Measurements from ENCODE around the gene C11orf86.
"Not testable (repeated sequence)": the region's sequence is repeated elsewhere in the genome, so short reads cannot be mapped to it uniquely, and the experiment has no call there.

The C11orf86 gene

GRCh38 chr11:66974724-66975404, at the start of gene C11orf86:
Gene C11orf86 (plus strand): TSS chr11:66975304. CDS start chr11:66975363, 59 bp downstream.
- DNase-seq, result no peak

- no peak for DNase-seq
Observed at GRCh38 chr11:66929753-66930152, 45.4 kb upstream of the C11orf86 start.

- DNase-seq, result no peak
Observed at GRCh38 chr11:66932543-66932942, 42.6 kb upstream of the C11orf86 start.

- no peak for DNase-seq
Observed at GRCh38 chr11:66933531-66933930, 41.6 kb upstream of the C11orf86 start.

- DNase-seq, result no peak
Observed at GRCh38 chr11:66934950-66935779, 39.9 kb upstream of the C11orf86 start.

GRCh38 chr11:66936311-66936711, 38.8 kb upstream of the C11orf86 start:
- no peak for DNase-seq

GRCh38 chr11:66937193-66937733, 37.8 kb upstream of the C11orf86 start:
- DNase-seq, result no peak

GRCh38 chr11:66938582-66939135, 36.4 kb upstream of the C11orf86 start:
- DNase-seq, result no peak

GRCh38 chr11:66950112-66950535, 25.0 kb upstream of the C11orf86 start:
- no peak for DNase-seq

- DNase-seq, result no peak
Observed at GRCh38 chr11:66951135-66951534, 24.0 kb upstream of the C11orf86 start.

- no peak for DNase-seq
Observed at GRCh38 chr11:66951927-66952337, 23.2 kb upstream of the C11orf86 start.

- DNase-seq, result no peak
Observed at GRCh38 chr11:66953081-66953833, 21.8 kb upstream of the C11orf86 start.

- DNase-seq, result no peak
Observed at GRCh38 chr11:66956689-66957290, 18.3 kb upstream of the C11orf86 start.

- DNase-seq, result no peak
Observed at GRCh38 chr11:66957971-66958231, 17.2 kb upstream of the C11orf86 start.

- peak; percentile 97 for DNase-seq
Observed at GRCh38 chr11:66958232-66958955, 16.7 kb upstream of the C11orf86 start, which contains the start of gene PC. Gene PC (minus strand): TSS chr11:66958383. CDS start chr11:66872159, 86,224 bp downstream.

GRCh38 chr11:66958956-66959274, 16.2 kb upstream of the C11orf86 start:
- no peak for DNase-seq

GRCh38 chr11:66961691-66962213, 13.4 kb upstream of the C11orf86 start:
- not testable (repeated sequence) for DNase-seq

- DNase-seq, result no peak
Observed at GRCh38 chr11:66962247-66962646, 12.9 kb upstream of the C11orf86 start.

- no peak for DNase-seq
Observed at GRCh38 chr11:66962801-66963200, 12.3 kb upstream of the C11orf86 start.

- DNase-seq, result no peak
Observed at GRCh38 chr11:66964495-66964894, 10.6 kb upstream of the C11orf86 start.

GRCh38 chr11:66966351-66966750, 8.8 kb upstream of the C11orf86 start:
- DNase-seq, result no peak
